Astrocyte (in vitro differentiated cells and primary cell): Measurements from ENCODE around the gene ZAR1L. TPM values are rescaled to one million over a fixed set of nuclear protein-coding genes. Genes with fewer than 3 reads are reported as not detected.

Experiments
- DNase-seq: peaks from one replicate; pipeline ENCODE4 v3.0.0-alpha.2; 2010; ENCODE audit warnings: low read depth
- FAIRE-seq: peaks from 2 replicates; lab custom pipeline; 2011; peaks lifted over from hg19 to GRCh38; lab: Jason Lieb, UNC
- H2AFZ ChIP-seq: 2 replicates; pipeline ENCODE4 v1.6.0; 2012; ENCODE audit warnings: low read depth, low read length, inconsistent platforms
- H3K27ac ChIP-seq: 2 replicates; pipeline ENCODE4 v1.5.1; 2011; ENCODE audit warnings: low read depth, low read length, inconsistent platforms
- H3K27me3 ChIP-seq: 2 replicates; pipeline ENCODE4 v1.6.0; 2011; ENCODE audit warnings: low read length, inconsistent platforms; ENCODE audit not compliant: insufficient read depth
- H3K36me3 ChIP-seq: 2 replicates; pipeline ENCODE4 v1.5.1; 2011; ENCODE audit warnings: low read length, inconsistent platforms; ENCODE audit not compliant: insufficient read depth
- H3K4me1 ChIP-seq: 2 replicates; pipeline ENCODE4 v1.5.1; 2011; ENCODE audit warnings: low read length, inconsistent platforms; ENCODE audit not compliant: insufficient read depth
- H3K4me2 ChIP-seq: 2 replicates; pipeline ENCODE4 v1.6.0; 2012; ENCODE audit warnings: low read length, inconsistent platforms
- H3K4me3 ChIP-seq: 2 replicates; pipeline ENCODE4 v1.5.1; 2011; ENCODE audit warnings: low read depth, mild to moderate bottlenecking, low read length, inconsistent platforms; ENCODE audit not compliant: insufficient read depth
- H3K79me2 ChIP-seq: 2 replicates; pipeline ENCODE4 v1.6.0; 2012; ENCODE audit warnings: mild to moderate bottlenecking, low read length, inconsistent platforms; ENCODE audit not compliant: insufficient read depth
- H3K9ac ChIP-seq: 2 replicates; pipeline ENCODE4 v1.6.0; 2012; ENCODE audit warnings: mild to moderate bottlenecking, low read length, inconsistent platforms
- H3K9me3 ChIP-seq: 2 replicates; pipeline ENCODE4 v1.5.1; 2012; ENCODE audit warnings: low read depth, mild to moderate bottlenecking, low read length, inconsistent platforms; ENCODE audit not compliant: insufficient read depth
- H4K20me1 ChIP-seq: 2 replicates; pipeline ENCODE4 v1.6.0; 2012; ENCODE audit warnings: low read length, inconsistent platforms; ENCODE audit not compliant: insufficient read depth
- H3K27ac Mint-ChIP-seq: one replicate; pipeline ENCODE4 v1.8.0; 2021; ENCODE audit warnings: mild to moderate bottlenecking, mixed read lengths; ENCODE audit not compliant: unreplicated experiment
- H3K27me3 Mint-ChIP-seq: one replicate; pipeline ENCODE4 v1.8.0; 2021; ENCODE audit warnings: low read depth, mixed read lengths; ENCODE audit not compliant: unreplicated experiment
- H3K36me3 Mint-ChIP-seq: one replicate; pipeline ENCODE4 v1.8.0; 2021; ENCODE audit warnings: low read depth, mixed read lengths; ENCODE audit not compliant: unreplicated experiment
- H3K4me1 Mint-ChIP-seq: one replicate; pipeline ENCODE4 v1.8.0; 2021; ENCODE audit warnings: low read depth, mixed read lengths; ENCODE audit not compliant: unreplicated experiment
- H3K4me3 Mint-ChIP-seq: one replicate; pipeline ENCODE4 v1.8.0; 2021; ENCODE audit warnings: mild to moderate bottlenecking, moderate library complexity, mixed read lengths; ENCODE audit not compliant: unreplicated experiment
- H3K9me3 Mint-ChIP-seq: one replicate; pipeline ENCODE4 v1.8.0; 2021; ENCODE audit warnings: mild to moderate bottlenecking, mixed read lengths; ENCODE audit not compliant: unreplicated experiment
- EZH2 ChIP-seq: IDR thresholded peaks from 2 replicates; pipeline ENCODE4 v1.6.1; 2012; ENCODE audit warnings: mild to moderate bottlenecking, low read length, inconsistent platforms; ENCODE audit not compliant: insufficient read depth
- total RNA-seq: library from RNA; stranded (reverse); gene quantifications from 2 replicates; pipeline ENCODE4 v1.2.1, GENCODE V29; 2021
- TF ChIP-seq, protein P1 (sequence below): IDR thresholded peaks from 2 replicates; pipeline ENCODE4 v1.5.1; 2011; ENCODE audit warnings: low read depth, mild to moderate bottlenecking, inconsistent platforms, low read length, moderate library complexity; ENCODE audit not compliant: insufficient read depth

The ZAR1L gene
- total RNA-seq, 1 donor from 2014 or later, result not detected

DNA sequence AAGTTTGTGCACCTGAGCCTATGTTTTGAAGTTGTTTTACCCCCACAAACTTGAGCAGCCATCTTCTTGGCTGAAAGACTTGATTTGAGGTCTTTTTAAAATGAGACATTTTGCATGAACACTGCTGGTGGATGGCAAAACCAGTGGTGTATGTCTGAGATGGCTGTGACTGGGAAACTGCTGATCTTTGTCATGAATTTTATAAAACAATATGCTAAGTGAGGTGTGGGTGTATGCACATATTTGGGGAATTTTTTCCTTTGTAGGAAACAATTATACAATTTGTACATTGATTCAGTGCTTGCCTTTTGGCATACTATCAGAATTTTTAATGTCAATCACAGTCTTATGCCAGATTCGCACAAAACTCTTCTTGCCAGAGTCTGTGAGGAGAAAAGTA, 52.5 kb downstream of the ZAR1L start:
- no peak overlapping the region for H3K4me3 Mint-ChIP-seq
- Histone ChIP-seq H3K27ac (no peak overlapping the region), H3K9me3 (no peaks in the 10 kb centered on the region), H2AFZ (no peak overlapping the region), H3K4me3 (no peak overlapping the region), H4K20me1 (no peaks in the 10 kb centered on the region), H3K9ac (no peak overlapping the region), H3K27me3 (no peaks in the 10 kb centered on the region), H3K4me2 (no peak overlapping the region), H3K36me3 (no peaks in the 10 kb centered on the region), H3K4me1 (peaks cover 17% of the 10 kb centered on the region), H3K79me2 (no peaks in the 10 kb centered on the region)
- H3K9me3 Mint-ChIP-seq, result no peaks in the 10 kb centered on the region
- H3K4me1 Mint-ChIP-seq, result peaks cover 28% of the 10 kb centered on the region
- TF ChIP-seq, protein P1, sequence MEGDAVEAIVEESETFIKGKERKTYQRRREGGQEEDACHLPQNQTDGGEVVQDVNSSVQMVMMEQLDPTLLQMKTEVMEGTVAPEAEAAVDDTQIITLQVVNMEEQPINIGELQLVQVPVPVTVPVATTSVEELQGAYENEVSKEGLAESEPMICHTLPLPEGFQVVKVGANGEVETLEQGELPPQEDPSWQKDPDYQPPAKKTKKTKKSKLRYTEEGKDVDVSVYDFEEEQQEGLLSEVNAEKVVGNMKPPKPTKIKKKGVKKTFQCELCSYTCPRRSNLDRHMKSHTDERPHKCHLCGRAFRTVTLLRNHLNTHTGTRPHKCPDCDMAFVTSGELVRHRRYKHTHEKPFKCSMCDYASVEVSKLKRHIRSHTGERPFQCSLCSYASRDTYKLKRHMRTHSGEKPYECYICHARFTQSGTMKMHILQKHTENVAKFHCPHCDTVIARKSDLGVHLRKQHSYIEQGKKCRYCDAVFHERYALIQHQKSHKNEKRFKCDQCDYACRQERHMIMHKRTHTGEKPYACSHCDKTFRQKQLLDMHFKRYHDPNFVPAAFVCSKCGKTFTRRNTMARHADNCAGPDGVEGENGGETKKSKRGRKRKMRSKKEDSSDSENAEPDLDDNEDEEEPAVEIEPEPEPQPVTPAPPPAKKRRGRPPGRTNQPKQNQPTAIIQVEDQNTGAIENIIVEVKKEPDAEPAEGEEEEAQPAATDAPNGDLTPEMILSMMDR, result no peak
- no peak for TF ChIP-seq EZH2
- H3K27me3 Mint-ChIP-seq, result no peaks in the 10 kb centered on the region
- H3K36me3 Mint-ChIP-seq, result no peaks in the 10 kb centered on the region
- no peak for DNase-seq
- H3K27ac Mint-ChIP-seq, result peak overlapping the region; percentile 77
- no peak for FAIRE-seq

DNA sequence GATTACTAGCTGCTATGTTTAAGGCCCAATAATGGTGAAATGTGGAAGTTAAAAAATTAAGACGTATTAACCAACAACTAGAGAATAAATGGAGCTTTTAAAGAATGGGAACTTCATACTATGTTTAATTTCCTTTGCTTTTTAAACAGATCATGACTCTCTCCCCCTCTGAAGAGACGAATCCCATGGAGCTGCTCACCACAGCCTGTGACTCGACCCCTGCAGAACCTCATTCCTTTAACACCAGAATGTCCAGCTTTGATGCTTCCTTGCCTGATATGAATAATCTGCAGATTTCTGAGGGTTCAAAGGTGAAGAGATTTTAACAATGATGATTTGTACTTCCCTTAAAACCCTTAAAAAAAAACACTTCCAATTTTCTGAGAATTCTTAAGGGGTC, 53.0 kb downstream of the ZAR1L start:
- no peak overlapping the region for H3K4me3 Mint-ChIP-seq
- peak; percentile 27 for DNase-seq
- no peaks in the 10 kb centered on the region for H3K27me3 Mint-ChIP-seq
- peak overlapping the region; percentile 36 for H3K4me2 ChIP-seq
- H3K27me3 ChIP-seq, result no peaks in the 10 kb centered on the region
- H3K79me2 ChIP-seq, result no peaks in the 10 kb centered on the region
- no peaks in the 10 kb centered on the region for H3K36me3 ChIP-seq
- peaks cover 17% of the 10 kb centered on the region for H3K4me1 ChIP-seq
- H2AFZ ChIP-seq, result no peak overlapping the region
- peaks cover 28% of the 10 kb centered on the region for H3K4me1 Mint-ChIP-seq
- no peak overlapping the region for H3K27ac ChIP-seq
- H4K20me1 ChIP-seq, result no peaks in the 10 kb centered on the region
- TF ChIP-seq, protein P1, result no peak
- TF ChIP-seq EZH2, result no peak
- H3K9me3 Mint-ChIP-seq, result no peaks in the 10 kb centered on the region
- FAIRE-seq, result no peak
- H3K9me3 ChIP-seq, result no peaks in the 10 kb centered on the region
- no peak overlapping the region for H3K9ac ChIP-seq
- peak overlapping the region; percentile 77 for H3K27ac Mint-ChIP-seq
- H3K36me3 Mint-ChIP-seq, result no peaks in the 10 kb centered on the region
- no peak overlapping the region for H3K4me3 ChIP-seq

DNA sequence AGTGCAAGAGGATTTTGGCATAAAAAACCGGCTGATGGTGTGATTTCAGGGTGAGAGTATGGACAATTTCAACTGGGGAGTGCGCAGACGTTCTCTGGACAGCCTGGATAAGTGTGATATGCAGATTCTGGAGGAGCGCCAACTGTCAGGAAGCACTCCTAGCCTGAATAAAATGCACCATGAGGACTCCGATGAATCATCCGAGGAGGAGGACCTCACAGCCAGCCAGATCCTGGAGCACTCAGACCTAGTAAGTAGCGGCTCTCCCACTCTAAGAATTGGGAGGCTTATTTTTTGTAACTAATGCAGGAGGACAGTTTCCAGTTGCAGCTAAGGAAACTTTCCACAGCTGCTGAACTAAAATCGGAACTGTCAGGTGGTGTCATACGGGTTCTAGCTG, 53.6 kb downstream of the ZAR1L start:
- Histone ChIP-seq H4K20me1 (no peaks in the 10 kb centered on the region), H3K9ac (no peak overlapping the region), H3K27ac (peak overlapping the region; percentile 1), H2AFZ (no peak overlapping the region), H3K9me3 (no peaks in the 10 kb centered on the region), H3K4me1 (peaks cover 17% of the 10 kb centered on the region), H3K36me3 (no peaks in the 10 kb centered on the region), H3K4me2 (peak overlapping the region; percentile 36), H3K79me2 (no peaks in the 10 kb centered on the region), H3K27me3 (no peaks in the 10 kb centered on the region), H3K4me3 (no peak overlapping the region)
- Mint-ChIP-seq H3K4me3 (no peak overlapping the region), H3K9me3 (no peaks in the 10 kb centered on the region), H3K27ac (peak overlapping the region; percentile 77), H3K36me3 (no peaks in the 10 kb centered on the region), H3K27me3 (no peaks in the 10 kb centered on the region), H3K4me1 (peaks cover 28% of the 10 kb centered on the region)
- DNase-seq (peak; percentile 93), FAIRE-seq (peak; percentile 32)
- TF ChIP-seq EZH2, result no peak
- TF ChIP-seq, protein P1, result no peak
